ENCODE data around the gene INTS7.

Gene INTS7

DNA sequence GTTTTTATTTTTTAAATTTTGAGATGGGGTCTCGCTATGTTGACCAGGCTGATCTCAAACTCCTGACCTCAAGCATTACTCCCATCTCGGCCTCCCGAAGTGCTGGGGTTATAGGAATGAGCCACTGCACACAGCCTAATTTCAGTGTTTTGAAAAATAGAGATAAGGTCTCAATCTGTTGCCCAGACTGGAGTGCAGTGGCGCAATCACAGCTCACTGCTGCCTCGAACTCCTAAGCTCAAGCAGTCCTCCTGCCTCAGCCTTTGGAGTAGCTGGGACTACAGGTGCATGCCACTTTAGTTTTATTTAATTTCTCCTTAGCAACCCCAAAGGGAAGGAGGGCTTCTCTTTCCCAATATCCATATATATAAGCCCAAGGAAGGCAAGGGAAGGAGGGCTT is 141.0 kb downstream of the INTS7 start:
- TF ChIP-seq POLR2AphosphoS5 (IDR thresholded peaks at IDR 0.05; ENCODE audit: low read depth, low read length) (no peak), TAF1 (IDR thresholded peaks at IDR 0.05; ENCODE audit: borderline replicate concordance, insufficient read depth, low read length) (no peak), SIN3A (IDR thresholded peaks at IDR 0.05; ENCODE audit: borderline replicate concordance, insufficient read depth, low read length) (no peak), FOXP2 (optimal IDR thresholded peaks at IDR 0.05; ENCODE audit: borderline replicate concordance, extremely low read depth, extremely low read length, insufficient read depth) (no peak)
- TF ChIP-seq, protein P1, sequence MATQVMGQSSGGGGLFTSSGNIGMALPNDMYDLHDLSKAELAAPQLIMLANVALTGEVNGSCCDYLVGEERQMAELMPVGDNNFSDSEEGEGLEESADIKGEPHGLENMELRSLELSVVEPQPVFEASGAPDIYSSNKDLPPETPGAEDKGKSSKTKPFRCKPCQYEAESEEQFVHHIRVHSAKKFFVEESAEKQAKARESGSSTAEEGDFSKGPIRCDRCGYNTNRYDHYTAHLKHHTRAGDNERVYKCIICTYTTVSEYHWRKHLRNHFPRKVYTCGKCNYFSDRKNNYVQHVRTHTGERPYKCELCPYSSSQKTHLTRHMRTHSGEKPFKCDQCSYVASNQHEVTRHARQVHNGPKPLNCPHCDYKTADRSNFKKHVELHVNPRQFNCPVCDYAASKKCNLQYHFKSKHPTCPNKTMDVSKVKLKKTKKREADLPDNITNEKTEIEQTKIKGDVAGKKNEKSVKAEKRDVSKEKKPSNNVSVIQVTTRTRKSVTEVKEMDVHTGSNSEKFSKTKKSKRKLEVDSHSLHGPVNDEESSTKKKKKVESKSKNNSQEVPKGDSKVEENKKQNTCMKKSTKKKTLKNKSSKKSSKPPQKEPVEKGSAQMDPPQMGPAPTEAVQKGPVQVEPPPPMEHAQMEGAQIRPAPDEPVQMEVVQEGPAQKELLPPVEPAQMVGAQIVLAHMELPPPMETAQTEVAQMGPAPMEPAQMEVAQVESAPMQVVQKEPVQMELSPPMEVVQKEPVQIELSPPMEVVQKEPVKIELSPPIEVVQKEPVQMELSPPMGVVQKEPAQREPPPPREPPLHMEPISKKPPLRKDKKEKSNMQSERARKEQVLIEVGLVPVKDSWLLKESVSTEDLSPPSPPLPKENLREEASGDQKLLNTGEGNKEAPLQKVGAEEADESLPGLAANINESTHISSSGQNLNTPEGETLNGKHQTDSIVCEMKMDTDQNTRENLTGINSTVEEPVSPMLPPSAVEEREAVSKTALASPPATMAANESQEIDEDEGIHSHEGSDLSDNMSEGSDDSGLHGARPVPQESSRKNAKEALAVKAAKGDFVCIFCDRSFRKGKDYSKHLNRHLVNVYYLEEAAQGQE (IDR thresholded peaks at IDR 0.05; ENCODE audit: insufficient read depth in 1 of 2, low read depth in 2 of 2, low read length in 2 of 2), result no peak

DNA sequence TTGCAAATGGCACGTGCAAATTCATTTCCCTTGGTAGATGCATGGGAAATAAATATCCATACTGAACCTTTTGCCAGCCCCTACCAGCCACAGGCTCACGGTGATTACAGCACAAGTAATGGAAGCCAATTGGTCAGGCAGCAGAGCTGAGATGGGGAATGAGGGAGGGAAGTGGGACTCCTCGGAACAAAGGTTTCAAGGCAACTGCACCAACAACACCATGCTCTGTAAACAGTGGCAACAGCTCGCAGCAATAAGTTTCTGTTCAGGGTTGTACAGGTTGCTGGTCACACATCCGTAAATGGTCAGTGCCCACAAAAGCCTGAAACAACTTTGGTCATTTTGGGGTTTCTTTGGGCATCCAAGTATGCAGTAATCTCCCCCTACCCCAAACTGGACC is 142.1 kb downstream of the INTS7 start:
- TF ChIP-seq, protein P1 (IDR thresholded peaks at IDR 0.05; ENCODE audit: insufficient read depth in 1 of 2, low read depth in 2 of 2, low read length in 2 of 2), result no peak
- TF ChIP-seq POLR2AphosphoS5 (IDR thresholded peaks at IDR 0.05; ENCODE audit: low read depth, low read length), result no peak
- no peak for TF ChIP-seq SIN3A (IDR thresholded peaks at IDR 0.05; ENCODE audit: borderline replicate concordance, insufficient read depth, low read length)
- TF ChIP-seq FOXP2 (optimal IDR thresholded peaks at IDR 0.05; ENCODE audit: borderline replicate concordance, extremely low read depth, extremely low read length, insufficient read depth), result no peak
- TF ChIP-seq TAF1 (IDR thresholded peaks at IDR 0.05; ENCODE audit: borderline replicate concordance, insufficient read depth, low read length), result no peak

DNA sequence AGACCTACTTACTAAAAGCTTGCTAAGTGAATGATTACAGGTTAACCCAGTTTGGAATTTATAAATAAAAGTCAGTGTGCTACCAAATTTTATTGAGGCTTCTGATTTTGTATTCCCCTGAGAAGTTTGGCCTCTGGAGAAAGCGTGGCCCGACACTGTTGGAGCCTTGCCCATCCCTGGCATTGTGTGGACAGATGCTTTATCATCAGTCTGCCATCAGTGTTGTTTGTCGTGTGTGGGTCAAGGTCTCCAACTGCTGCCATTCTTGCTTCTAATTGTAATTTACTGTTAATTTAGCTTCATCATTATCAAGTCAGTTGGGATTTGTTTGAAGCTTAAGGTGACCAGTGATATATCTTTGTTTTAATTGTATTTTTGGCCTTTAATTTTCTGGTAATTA is 142.8 kb downstream of the INTS7 start:
- TF ChIP-seq FOXP2 (optimal IDR thresholded peaks at IDR 0.05; ENCODE audit: borderline replicate concordance, extremely low read depth, extremely low read length, insufficient read depth) (no peak), POLR2AphosphoS5 (IDR thresholded peaks at IDR 0.05; ENCODE audit: low read depth, low read length) (no peak), TAF1 (IDR thresholded peaks at IDR 0.05; ENCODE audit: borderline replicate concordance, insufficient read depth, low read length) (no peak), SIN3A (IDR thresholded peaks at IDR 0.05; ENCODE audit: borderline replicate concordance, insufficient read depth, low read length) (no peak)
- TF ChIP-seq, protein P1 (IDR thresholded peaks at IDR 0.05; ENCODE audit: insufficient read depth in 1 of 2, low read depth in 2 of 2, low read length in 2 of 2), result no peak

DNA sequence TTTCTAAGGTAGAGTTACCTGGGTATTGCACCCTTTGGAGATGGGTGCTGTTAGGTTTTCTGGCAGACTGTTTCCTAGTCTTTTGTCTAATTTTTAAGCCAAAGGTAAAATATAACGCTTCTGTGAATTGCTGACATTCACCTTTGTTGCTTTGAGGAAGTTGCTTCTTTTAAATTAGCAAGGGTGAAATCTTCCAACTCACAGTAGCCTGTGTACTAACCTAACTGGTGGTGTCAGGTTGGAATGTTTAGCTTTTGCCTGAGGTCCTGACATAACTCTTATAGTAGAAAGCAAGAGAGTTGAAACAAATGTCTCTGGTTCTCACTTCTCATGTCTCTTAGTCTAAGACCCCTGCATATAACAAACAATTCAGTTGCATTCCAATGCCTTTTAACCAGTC is 143.6 kb downstream of the INTS7 start:
- TF ChIP-seq, protein P1 (IDR thresholded peaks at IDR 0.05; ENCODE audit: insufficient read depth in 1 of 2, low read depth in 2 of 2, low read length in 2 of 2), result no peak
- no peak for TF ChIP-seq TAF1 (IDR thresholded peaks at IDR 0.05; ENCODE audit: borderline replicate concordance, insufficient read depth, low read length)
